Heart left ventricle (tissue), 13 donors: ENCODE results near the gene PCSK5.

Experiments used
- POLR2A ChIP-seq, 2 donors: fragments of 450-650 bp; IDR thresholded peaks; one replicate each; pipeline ENCODE4 v1.6.1; 2017; ENCODE audit warnings: antibody characterized with exemption in 2 of 2, mild to moderate bottlenecking in 2 of 2, moderate library complexity in 2 of 2
- TF ChIP-seq, protein P1 (sequence below), 12 donors: fragments of 200-600 bp; sonication (generic) in 4 of 12; IDR thresholded peaks; one replicate each; pipeline versions ENCODE4 v1.5.0 to v1.8.0; 2018 to 2022; ENCODE audit warnings: antibody characterized with exemption in 12 of 12, mild to moderate bottlenecking in 5 of 12
- donor health status: ischemic (EF 13 %, LVEDD 7.1; RV severe dilation, severe dysfunction).
- donor health status: DM: no; HTN: yes; CAD: no.
- donor health status: DM: no; HTN: no; CAD: no.
- donor health status: ischemic (EF 25% LVEDD 6.9; RV normal size, moderate dysfunction).
- donor health status: ischemic (EF 25% LVEDD 5.7; RV mildly dilated, moderate dysfunction).
- donor health status: ischemic (EF 35%, LVEDD 5.7; RV mildly dilated, moderate dysfunction).
- donor health status: nonischemic (EF 11% LVEDD 7.7; RV severe dilation, severe dysfunction).
- donor health status: DM: yes; HTN: yes; CAD: no.
- donor health status: PGD.
- donor health status: ischemic (EF 29% LVEDD 5.4; RV normal size, mild dysfunction).
- donor health status: nonischemic (EF 23%, LVEDD 6.1; RV moderate dilation, normal function).

DNA sequence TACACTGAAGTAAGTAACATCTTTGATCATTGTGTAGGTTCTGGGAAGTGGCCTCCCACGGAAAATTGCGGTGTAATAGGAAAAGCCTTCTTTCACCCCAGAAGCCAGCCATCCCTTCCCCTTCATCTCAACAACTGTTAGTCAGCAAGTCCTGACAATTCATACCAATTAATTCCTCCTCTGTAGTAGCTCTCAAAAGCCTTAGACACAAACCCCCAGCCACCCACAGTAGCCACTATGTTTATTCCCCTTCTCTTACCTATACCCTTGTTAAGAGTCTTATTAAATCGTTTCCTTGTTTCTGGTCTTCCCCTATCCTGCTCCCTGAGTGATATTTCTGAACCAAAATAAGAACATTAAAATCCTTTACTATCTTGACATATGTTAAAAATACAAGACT is 143.6 kb downstream of the PCSK5 start:
- TF ChIP-seq, protein P1, sequence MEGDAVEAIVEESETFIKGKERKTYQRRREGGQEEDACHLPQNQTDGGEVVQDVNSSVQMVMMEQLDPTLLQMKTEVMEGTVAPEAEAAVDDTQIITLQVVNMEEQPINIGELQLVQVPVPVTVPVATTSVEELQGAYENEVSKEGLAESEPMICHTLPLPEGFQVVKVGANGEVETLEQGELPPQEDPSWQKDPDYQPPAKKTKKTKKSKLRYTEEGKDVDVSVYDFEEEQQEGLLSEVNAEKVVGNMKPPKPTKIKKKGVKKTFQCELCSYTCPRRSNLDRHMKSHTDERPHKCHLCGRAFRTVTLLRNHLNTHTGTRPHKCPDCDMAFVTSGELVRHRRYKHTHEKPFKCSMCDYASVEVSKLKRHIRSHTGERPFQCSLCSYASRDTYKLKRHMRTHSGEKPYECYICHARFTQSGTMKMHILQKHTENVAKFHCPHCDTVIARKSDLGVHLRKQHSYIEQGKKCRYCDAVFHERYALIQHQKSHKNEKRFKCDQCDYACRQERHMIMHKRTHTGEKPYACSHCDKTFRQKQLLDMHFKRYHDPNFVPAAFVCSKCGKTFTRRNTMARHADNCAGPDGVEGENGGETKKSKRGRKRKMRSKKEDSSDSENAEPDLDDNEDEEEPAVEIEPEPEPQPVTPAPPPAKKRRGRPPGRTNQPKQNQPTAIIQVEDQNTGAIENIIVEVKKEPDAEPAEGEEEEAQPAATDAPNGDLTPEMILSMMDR (IDR thresholded peaks at IDR 0.05): no peak
- TF ChIP-seq POLR2A (IDR thresholded peaks at IDR 0.05): no peak
